Kidney epithelial cell (primary cell): ENCODE data around the gene GPR142. TPM values are rescaled to one million over a fixed set of nuclear protein-coding genes. Genes with fewer than 3 reads are reported as not detected.

Experiments
- DNase-seq: peaks from one replicate; pipeline ENCODE4 v3.0.0-alpha.2; 2010; ENCODE audit warnings: low read depth
- H3K27me3 ChIP-seq: 2 replicates; pipeline ENCODE4 v1.6.0; 2011; ENCODE audit warnings: low read length; ENCODE audit not compliant: control insufficient read depth, insufficient read depth
- H3K36me3 ChIP-seq: 2 replicates; pipeline ENCODE4 v1.5.1; 2011; ENCODE audit warnings: low read length; ENCODE audit not compliant: control insufficient read depth, insufficient read depth
- H3K4me3 ChIP-seq: 2 replicates; pipeline ENCODE4 v1.5.1; 2011; ENCODE audit warnings: low read depth, mild to moderate bottlenecking, control low read depth, low read length
- total RNA-seq: library from RNA; depleted of rRNA; stranded (reverse); fragments of >200 nt; gene quantifications from 2 replicates; pipeline ENCODE4 v1.2.3, GENCODE V29; 2015
- TF ChIP-seq, protein P1 (sequence below): IDR thresholded peaks from 2 replicates; pipeline ENCODE4 v1.5.1; 2011; ENCODE audit warnings: mild to moderate bottlenecking, moderate library complexity, low read length, control low read depth, inconsistent platforms; ENCODE audit not compliant: insufficient read depth, poor library complexity, severe bottlenecking

Gene GPR142
- total RNA-seq, 1 donor from 2014 or later, result not detected

DNA sequence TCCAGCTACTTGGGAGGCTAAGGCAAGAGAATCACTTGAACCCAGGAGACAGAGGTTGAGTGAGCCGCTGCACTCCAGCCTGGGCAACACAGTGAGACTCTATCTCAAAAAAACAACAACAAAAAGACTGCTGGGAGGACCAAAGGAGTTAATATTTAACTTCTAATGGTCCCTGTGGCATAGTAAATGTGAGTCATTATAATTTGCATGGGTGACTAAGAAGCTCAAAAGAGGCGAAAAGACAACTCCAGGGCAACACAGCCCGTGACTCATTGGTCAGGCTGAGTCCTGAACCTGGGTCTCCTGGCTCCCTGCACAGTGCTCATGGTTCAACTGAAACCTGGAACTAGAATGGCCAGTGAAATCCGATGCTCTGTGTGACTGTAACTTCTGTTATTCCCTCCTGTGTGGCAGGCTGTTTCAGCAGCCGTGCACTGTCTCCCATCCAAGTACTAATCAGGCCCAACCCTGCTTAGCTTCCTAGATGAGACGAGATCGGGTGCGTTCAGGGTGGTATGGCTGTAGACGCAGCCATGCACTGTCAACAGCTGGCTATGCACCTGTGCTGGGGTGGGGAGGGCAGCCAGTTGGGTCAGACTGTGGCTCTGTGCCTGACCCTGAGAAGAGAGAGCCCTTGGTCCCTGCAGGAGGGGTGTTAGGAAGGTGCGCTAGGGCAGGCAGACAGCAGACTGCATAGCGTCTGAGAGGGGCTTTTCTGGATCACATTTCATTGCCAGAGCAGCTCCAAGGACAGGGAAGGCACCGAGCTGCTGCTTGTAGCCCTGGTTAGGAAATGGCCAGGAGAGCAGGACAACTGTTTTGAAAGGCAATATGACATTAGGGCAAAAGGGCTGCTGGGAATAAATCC is 50.1 kb downstream of the GPR142 start:
- no peaks in the 10 kb centered on the region for H3K27me3 ChIP-seq
- TF ChIP-seq, protein P1, sequence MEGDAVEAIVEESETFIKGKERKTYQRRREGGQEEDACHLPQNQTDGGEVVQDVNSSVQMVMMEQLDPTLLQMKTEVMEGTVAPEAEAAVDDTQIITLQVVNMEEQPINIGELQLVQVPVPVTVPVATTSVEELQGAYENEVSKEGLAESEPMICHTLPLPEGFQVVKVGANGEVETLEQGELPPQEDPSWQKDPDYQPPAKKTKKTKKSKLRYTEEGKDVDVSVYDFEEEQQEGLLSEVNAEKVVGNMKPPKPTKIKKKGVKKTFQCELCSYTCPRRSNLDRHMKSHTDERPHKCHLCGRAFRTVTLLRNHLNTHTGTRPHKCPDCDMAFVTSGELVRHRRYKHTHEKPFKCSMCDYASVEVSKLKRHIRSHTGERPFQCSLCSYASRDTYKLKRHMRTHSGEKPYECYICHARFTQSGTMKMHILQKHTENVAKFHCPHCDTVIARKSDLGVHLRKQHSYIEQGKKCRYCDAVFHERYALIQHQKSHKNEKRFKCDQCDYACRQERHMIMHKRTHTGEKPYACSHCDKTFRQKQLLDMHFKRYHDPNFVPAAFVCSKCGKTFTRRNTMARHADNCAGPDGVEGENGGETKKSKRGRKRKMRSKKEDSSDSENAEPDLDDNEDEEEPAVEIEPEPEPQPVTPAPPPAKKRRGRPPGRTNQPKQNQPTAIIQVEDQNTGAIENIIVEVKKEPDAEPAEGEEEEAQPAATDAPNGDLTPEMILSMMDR, result no peak
- H3K36me3 ChIP-seq, result no peaks in the 10 kb centered on the region
- no peak overlapping the region for H3K4me3 ChIP-seq
- peak; percentile 89 for DNase-seq

DNA sequence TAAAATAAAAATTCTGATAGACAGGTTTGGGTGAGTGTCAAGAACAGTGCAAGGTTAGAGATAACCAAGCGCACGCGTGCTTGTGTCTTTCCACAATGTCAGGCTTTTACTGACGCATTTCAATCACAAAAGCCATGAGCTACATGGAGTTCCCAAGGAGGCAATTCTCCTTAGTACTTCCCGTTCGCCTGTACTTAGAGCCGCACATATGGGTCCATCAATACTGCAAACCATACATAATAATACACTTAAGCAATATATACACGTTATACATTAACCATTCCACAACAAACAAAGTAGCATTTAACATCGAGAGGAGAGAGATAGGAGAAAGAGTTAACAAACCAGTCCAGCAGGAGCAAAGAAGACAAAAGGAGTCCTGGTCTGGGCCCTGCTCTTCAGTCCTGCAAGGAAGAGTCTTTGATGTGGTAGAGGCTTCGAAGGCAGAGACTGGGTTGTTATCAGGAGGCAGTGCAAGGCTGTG is 52.7 kb downstream of the GPR142 start:
- TF ChIP-seq, protein P1, result no peak
- H3K36me3 ChIP-seq, result no peaks in the 10 kb centered on the region
- no peak overlapping the region for H3K4me3 ChIP-seq
- no peaks in the 10 kb centered on the region for H3K27me3 ChIP-seq
- no peak for DNase-seq

Other genes with a start within 250 kb of the GPR142 start
- gene RPL38, start 163.8 kb upstream of the GPR142 start, total RNA-seq, result 487 and 584 TPM in 2 replicates
- gene TTYH2, start 153.9 kb upstream of the GPR142 start, total RNA-seq, result 1.1 and 1.8 TPM in 2 replicates
- not detected in 2 replicates for gene DNAI2, start 93.3 kb upstream of the GPR142 start, total RNA-seq
- not detected in 2 replicates for gene KIF19, start 41.3 kb upstream of the GPR142 start, total RNA-seq
- not detected in 2 replicates for gene BTBD17, start 5.6 kb upstream of the GPR142 start, total RNA-seq
- gene GPRC5C, start 64.6 kb downstream of the GPR142 start, total RNA-seq, result 74.7 and 80.3 TPM in 2 replicates
- gene CD300A, start 99.1 kb downstream of the GPR142 start, total RNA-seq, result not detected in 2 replicates
- 0.07 TPM in 1 of 2 replicates, not detected in the other for gene CD300LB, start 164.0 kb downstream of the GPR142 start, total RNA-seq
- 0.21 TPM in 1 of 2 replicates, not detected in the other for gene CD300C, start 178.6 kb downstream of the GPR142 start, total RNA-seq
- not detected in 2 replicates for gene CD300H, start 200.0 kb downstream of the GPR142 start, total RNA-seq
- gene CD300LD, start 224.8 kb downstream of the GPR142 start, total RNA-seq, result not detected in 2 replicates